Astrocyte (in vitro differentiated cells and primary cell): Measurements from ENCODE around the gene CRACDL. TPM values are rescaled to one million over a fixed set of nuclear protein-coding genes. Genes with fewer than 3 reads are reported as not detected.

Experiments
- DNase-seq: peaks from one replicate; pipeline ENCODE4 v3.0.0-alpha.2; 2010; ENCODE audit warnings: low read depth
- FAIRE-seq: peaks from 2 replicates; lab custom pipeline; 2011; peaks lifted over from hg19 to GRCh38; lab: Jason Lieb, UNC
- H2AFZ ChIP-seq: 2 replicates; pipeline ENCODE4 v1.6.0; 2012; ENCODE audit warnings: low read depth, low read length, inconsistent platforms
- H3K27ac ChIP-seq: 2 replicates; pipeline ENCODE4 v1.5.1; 2011; ENCODE audit warnings: low read depth, low read length, inconsistent platforms
- H3K27me3 ChIP-seq: 2 replicates; pipeline ENCODE4 v1.6.0; 2011; ENCODE audit warnings: low read length, inconsistent platforms; ENCODE audit not compliant: insufficient read depth
- H3K36me3 ChIP-seq: 2 replicates; pipeline ENCODE4 v1.5.1; 2011; ENCODE audit warnings: low read length, inconsistent platforms; ENCODE audit not compliant: insufficient read depth
- H3K4me1 ChIP-seq: 2 replicates; pipeline ENCODE4 v1.5.1; 2011; ENCODE audit warnings: low read length, inconsistent platforms; ENCODE audit not compliant: insufficient read depth
- H3K4me2 ChIP-seq: 2 replicates; pipeline ENCODE4 v1.6.0; 2012; ENCODE audit warnings: low read length, inconsistent platforms
- H3K4me3 ChIP-seq: 2 replicates; pipeline ENCODE4 v1.5.1; 2011; ENCODE audit warnings: low read depth, mild to moderate bottlenecking, low read length, inconsistent platforms; ENCODE audit not compliant: insufficient read depth
- H3K79me2 ChIP-seq: 2 replicates; pipeline ENCODE4 v1.6.0; 2012; ENCODE audit warnings: mild to moderate bottlenecking, low read length, inconsistent platforms; ENCODE audit not compliant: insufficient read depth
- H3K9ac ChIP-seq: 2 replicates; pipeline ENCODE4 v1.6.0; 2012; ENCODE audit warnings: mild to moderate bottlenecking, low read length, inconsistent platforms
- H3K9me3 ChIP-seq: 2 replicates; pipeline ENCODE4 v1.5.1; 2012; ENCODE audit warnings: low read depth, mild to moderate bottlenecking, low read length, inconsistent platforms; ENCODE audit not compliant: insufficient read depth
- H4K20me1 ChIP-seq: 2 replicates; pipeline ENCODE4 v1.6.0; 2012; ENCODE audit warnings: low read length, inconsistent platforms; ENCODE audit not compliant: insufficient read depth
- H3K27ac Mint-ChIP-seq: one replicate; pipeline ENCODE4 v1.8.0; 2021; ENCODE audit warnings: mild to moderate bottlenecking, mixed read lengths; ENCODE audit not compliant: unreplicated experiment
- H3K27me3 Mint-ChIP-seq: one replicate; pipeline ENCODE4 v1.8.0; 2021; ENCODE audit warnings: low read depth, mixed read lengths; ENCODE audit not compliant: unreplicated experiment
- H3K36me3 Mint-ChIP-seq: one replicate; pipeline ENCODE4 v1.8.0; 2021; ENCODE audit warnings: low read depth, mixed read lengths; ENCODE audit not compliant: unreplicated experiment
- H3K4me1 Mint-ChIP-seq: one replicate; pipeline ENCODE4 v1.8.0; 2021; ENCODE audit warnings: low read depth, mixed read lengths; ENCODE audit not compliant: unreplicated experiment
- H3K4me3 Mint-ChIP-seq: one replicate; pipeline ENCODE4 v1.8.0; 2021; ENCODE audit warnings: mild to moderate bottlenecking, moderate library complexity, mixed read lengths; ENCODE audit not compliant: unreplicated experiment
- H3K9me3 Mint-ChIP-seq: one replicate; pipeline ENCODE4 v1.8.0; 2021; ENCODE audit warnings: mild to moderate bottlenecking, mixed read lengths; ENCODE audit not compliant: unreplicated experiment
- EZH2 ChIP-seq: IDR thresholded peaks from 2 replicates; pipeline ENCODE4 v1.6.1; 2012; ENCODE audit warnings: mild to moderate bottlenecking, low read length, inconsistent platforms; ENCODE audit not compliant: insufficient read depth
- total RNA-seq: library from RNA; stranded (reverse); gene quantifications from 2 replicates; pipeline ENCODE4 v1.2.1, GENCODE V29; 2021
- TF ChIP-seq, protein P1 (sequence below): IDR thresholded peaks from 2 replicates; pipeline ENCODE4 v1.5.1; 2011; ENCODE audit warnings: low read depth, mild to moderate bottlenecking, inconsistent platforms, low read length, moderate library complexity; ENCODE audit not compliant: insufficient read depth

The CRACDL gene
- total RNA-seq, 1 donor from 2014 or later: 1.8 TPM

DNA sequence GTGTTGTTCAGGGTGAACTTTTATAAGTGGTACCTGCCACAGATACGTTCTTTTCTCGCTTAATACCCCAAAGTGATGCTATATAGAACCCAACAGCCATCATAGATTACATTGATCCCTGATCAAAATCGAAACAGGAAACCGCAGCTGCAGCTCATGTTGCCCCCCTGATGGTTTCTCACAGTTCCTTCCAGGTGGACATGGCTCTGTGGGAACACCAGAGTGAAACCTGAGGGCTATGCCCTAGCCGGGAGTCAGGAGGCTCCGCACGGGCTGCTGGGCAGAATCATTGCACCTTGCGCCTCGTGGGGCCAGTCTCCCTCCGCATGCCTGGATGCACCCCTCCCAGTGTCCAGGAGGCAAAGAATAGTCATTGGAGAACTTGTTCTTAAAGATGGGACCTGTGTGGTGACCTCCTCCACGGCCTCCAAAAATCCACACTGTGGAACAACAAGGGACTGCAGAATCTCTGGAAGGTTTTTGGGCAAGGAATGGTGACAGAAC, 61.8 kb downstream of the CRACDL start:
- H4K20me1 ChIP-seq: no peaks in the 10 kb centered on the region
- H3K4me2 ChIP-seq: no peak overlapping the region
- TF ChIP-seq, protein P1, sequence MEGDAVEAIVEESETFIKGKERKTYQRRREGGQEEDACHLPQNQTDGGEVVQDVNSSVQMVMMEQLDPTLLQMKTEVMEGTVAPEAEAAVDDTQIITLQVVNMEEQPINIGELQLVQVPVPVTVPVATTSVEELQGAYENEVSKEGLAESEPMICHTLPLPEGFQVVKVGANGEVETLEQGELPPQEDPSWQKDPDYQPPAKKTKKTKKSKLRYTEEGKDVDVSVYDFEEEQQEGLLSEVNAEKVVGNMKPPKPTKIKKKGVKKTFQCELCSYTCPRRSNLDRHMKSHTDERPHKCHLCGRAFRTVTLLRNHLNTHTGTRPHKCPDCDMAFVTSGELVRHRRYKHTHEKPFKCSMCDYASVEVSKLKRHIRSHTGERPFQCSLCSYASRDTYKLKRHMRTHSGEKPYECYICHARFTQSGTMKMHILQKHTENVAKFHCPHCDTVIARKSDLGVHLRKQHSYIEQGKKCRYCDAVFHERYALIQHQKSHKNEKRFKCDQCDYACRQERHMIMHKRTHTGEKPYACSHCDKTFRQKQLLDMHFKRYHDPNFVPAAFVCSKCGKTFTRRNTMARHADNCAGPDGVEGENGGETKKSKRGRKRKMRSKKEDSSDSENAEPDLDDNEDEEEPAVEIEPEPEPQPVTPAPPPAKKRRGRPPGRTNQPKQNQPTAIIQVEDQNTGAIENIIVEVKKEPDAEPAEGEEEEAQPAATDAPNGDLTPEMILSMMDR: no peak
- TF ChIP-seq EZH2: no peak
- H3K9ac ChIP-seq: no peak overlapping the region
- DNase-seq: no peak
- H2AFZ ChIP-seq: no peak overlapping the region
- Mint-ChIP-seq H3K9me3 (no peaks in the 10 kb centered on the region), H3K4me3 (no peak overlapping the region), H3K36me3 (no peaks in the 10 kb centered on the region), H3K4me1 (peaks cover 11% of the 10 kb centered on the region), H3K27me3 (peaks cover 12% of the 10 kb centered on the region), H3K27ac (no peak overlapping the region)
- no peak for FAIRE-seq
- no peaks in the 10 kb centered on the region for H3K9me3 ChIP-seq
- H3K27ac ChIP-seq: no peak overlapping the region
- no peak overlapping the region for H3K4me3 ChIP-seq
- no peaks in the 10 kb centered on the region for H3K79me2 ChIP-seq
- no peaks in the 10 kb centered on the region for H3K36me3 ChIP-seq
- H3K4me1 ChIP-seq: no peaks in the 10 kb centered on the region
- H3K27me3 ChIP-seq: peaks cover 5% of the 10 kb centered on the region

DNA sequence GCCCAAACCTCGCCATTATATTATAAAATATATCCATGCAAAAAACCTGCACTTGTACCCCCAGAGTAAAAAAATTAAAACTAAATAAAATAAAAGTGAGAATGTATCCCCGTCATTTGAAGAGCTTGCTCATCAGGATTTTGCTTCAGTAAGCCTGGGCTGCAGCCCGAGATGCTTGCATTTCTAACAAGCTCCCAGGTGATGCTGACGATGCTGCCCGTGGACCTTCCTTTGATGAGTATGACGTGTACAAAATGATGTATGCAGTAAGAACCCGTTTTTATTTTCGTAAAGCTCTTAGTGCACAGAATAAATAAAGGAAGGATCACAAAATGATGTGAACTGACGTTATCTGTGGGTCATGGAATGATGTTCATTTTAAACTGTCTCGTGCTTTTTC, 63.5 kb downstream of the CRACDL start:
- Histone ChIP-seq H3K36me3 (no peaks in the 10 kb centered on the region), H3K4me1 (no peaks in the 10 kb centered on the region), H3K27me3 (peaks cover 5% of the 10 kb centered on the region), H3K27ac (no peak overlapping the region), H3K79me2 (no peaks in the 10 kb centered on the region), H4K20me1 (no peaks in the 10 kb centered on the region), H3K9ac (no peak overlapping the region), H2AFZ (no peak overlapping the region), H3K4me2 (no peak overlapping the region), H3K9me3 (no peaks in the 10 kb centered on the region), H3K4me3 (no peak overlapping the region)
- Mint-ChIP-seq H3K9me3 (no peaks in the 10 kb centered on the region), H3K4me3 (no peak overlapping the region), H3K27me3 (peaks cover 12% of the 10 kb centered on the region), H3K36me3 (no peaks in the 10 kb centered on the region), H3K4me1 (peaks cover 12% of the 10 kb centered on the region), H3K27ac (no peak overlapping the region)
- FAIRE-seq (no peak), DNase-seq (no peak)
- TF ChIP-seq EZH2: no peak
- TF ChIP-seq, protein P1: no peak

DNA sequence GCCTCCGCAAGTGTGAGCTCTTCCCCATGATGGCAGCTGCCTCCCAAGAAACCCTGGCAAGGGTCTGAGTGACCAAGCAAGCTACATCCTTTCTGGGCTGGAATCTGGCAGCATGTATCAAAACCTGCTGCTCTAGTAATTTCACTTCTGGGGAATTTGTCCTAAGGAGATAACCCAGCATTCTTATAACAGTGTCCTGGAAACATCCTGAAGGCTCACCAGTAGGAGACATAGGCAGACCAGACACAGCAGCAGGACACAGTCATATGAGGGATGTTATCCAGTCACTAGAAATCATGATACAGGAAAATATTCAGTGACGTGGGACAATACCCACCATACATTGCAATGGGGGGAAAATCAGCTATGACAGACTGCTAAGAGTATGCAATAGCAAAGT, 64.5 kb downstream of the CRACDL start:
- peaks cover 12% of the 10 kb centered on the region for H3K27me3 Mint-ChIP-seq
- no peak for DNase-seq
- H3K36me3 Mint-ChIP-seq: no peaks in the 10 kb centered on the region

More for the DNA sequence above, 64.5 kb downstream of the CRACDL start:
- H4K20me1 ChIP-seq: no peaks in the 10 kb centered on the region
- no peaks in the 10 kb centered on the region for H3K36me3 ChIP-seq
- no peak overlapping the region for H3K4me3 Mint-ChIP-seq
- H3K79me2 ChIP-seq: no peaks in the 10 kb centered on the region
- no peak overlapping the region for H2AFZ ChIP-seq
- no peak overlapping the region for H3K27ac ChIP-seq
- no peak overlapping the region for H3K4me2 ChIP-seq
- no peak overlapping the region for H3K27ac Mint-ChIP-seq
- H3K4me1 ChIP-seq: no peaks in the 10 kb centered on the region
- no peak overlapping the region for H3K9ac ChIP-seq
- no peak for FAIRE-seq
- H3K4me3 ChIP-seq: no peak overlapping the region
- TF ChIP-seq, protein P1: no peak
- no peak for TF ChIP-seq EZH2
- H3K9me3 Mint-ChIP-seq: no peaks in the 10 kb centered on the region
- no peaks in the 10 kb centered on the region for H3K9me3 ChIP-seq
- H3K4me1 Mint-ChIP-seq: peaks cover 15% of the 10 kb centered on the region
- peaks cover 5% of the 10 kb centered on the region for H3K27me3 ChIP-seq
